Neural cell (in vitro differentiated cells): ENCODE data around the gene ARHGEF7.

ENCODE experiments used
- CTCF ChIP-seq: fragments of 450-650 bp; IDR thresholded peaks from 2 replicates; pipeline ENCODE4 v1.5.1; 2014; ENCODE audit warnings: antibody characterized with exemption, mild to moderate bottlenecking, moderate library complexity; ENCODE audit not compliant: poor library complexity, severe bottlenecking
- EP300 ChIP-seq: fragments of 450-650 bp; conservative IDR thresholded peaks from 2 replicates; pipeline ENCODE4 v1.6.1; 2014; ENCODE audit warnings: antibody characterized with exemption, mild to moderate bottlenecking, moderate library complexity; ENCODE audit not compliant: poor library complexity, severe bottlenecking
- EZH2 ChIP-seq: fragments of 200-600, 300-800 bp; shearing (Covaris generic), sonication (generic); IDR thresholded peaks from 2 replicates; pipeline ENCODE4 v1.6.1; 2014; ENCODE audit warnings: antibody characterized with exemption, low read length, borderline replicate concordance, mild to moderate bottlenecking; ENCODE audit not compliant: insufficient read depth, poor library complexity, severe bottlenecking
- REST ChIP-seq: IDR thresholded peaks from 2 replicates; pipeline ENCODE4 v1.6.1; 2012; ENCODE audit warnings: borderline replicate concordance
- SMC3 ChIP-seq: fragments of 450-650 bp; conservative IDR thresholded peaks from 2 replicates; pipeline ENCODE4 v1.6.1; 2014; ENCODE audit warnings: antibody characterized with exemption, mild to moderate bottlenecking, moderate library complexity; ENCODE audit not compliant: poor library complexity

DNA sequence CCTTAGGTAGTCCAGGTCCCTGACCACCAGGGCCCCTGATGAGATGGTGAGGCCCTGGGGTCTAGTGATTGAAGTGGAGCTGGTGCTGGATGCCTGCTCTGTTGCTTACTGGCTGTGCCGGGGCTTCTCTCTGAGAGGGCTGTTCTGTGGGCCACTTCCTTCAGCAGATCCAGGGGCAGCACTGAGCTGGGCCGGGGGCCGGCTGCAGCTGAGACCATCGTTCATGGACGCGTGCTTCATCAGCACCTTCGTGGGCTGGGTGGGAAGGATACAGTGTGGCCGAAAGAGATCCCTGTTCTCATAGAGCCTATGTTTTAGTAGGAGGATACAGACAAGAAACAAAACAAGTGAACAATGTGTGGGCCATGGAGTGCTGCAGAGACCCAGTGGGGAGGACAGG is 172.1 kb downstream of the ARHGEF7 start:
- no peak for TF ChIP-seq CTCF
- TF ChIP-seq REST = no peak
- TF ChIP-seq SMC3 = no peak
- TF ChIP-seq EP300 = no peak
- TF ChIP-seq EZH2 = no peak
